GM08714 (cell line): Measurements from ENCODE around the gene TCF7L2.

Source experiments
- H3K4me3 ChIP-seq: fragments of 200-500 bp; sonication (Bioruptor generic); 2 replicates; pipeline ENCODE4 v1.5.1; 2014; ENCODE audit warnings: mild to moderate bottlenecking, low read length, inconsistent platforms
- ZNF274 ChIP-seq: IDR thresholded peaks from 2 replicates; pipeline ENCODE4 v1.6.1; 2012; ENCODE audit warnings: mild to moderate bottlenecking, low read depth, low read length

TCF7L2 gene

GRCh38 chr10:113087165-113088029 is 137.3 kb downstream of the TCF7L2 start:
- TF ChIP-seq ZNF274 = no peak
- no peak overlapping the region for H3K4me3 ChIP-seq

GRCh38 chr10:113088194-113088593 is 138.1 kb downstream of the TCF7L2 start:
- no peak for TF ChIP-seq ZNF274
- no peak overlapping the region for H3K4me3 ChIP-seq

GRCh38 chr10:113089551-113089950 is 139.5 kb downstream of the TCF7L2 start:
- no peak for TF ChIP-seq ZNF274
- H3K4me3 ChIP-seq = no peak overlapping the region

- TF ChIP-seq ZNF274 = no peak
- H3K4me3 ChIP-seq = no peak overlapping the region
These were observed 141.9 kb downstream of the TCF7L2 start for GRCh38 chr10:113091920-113092319.

GRCh38 chr10:113093188-113094113 is 143.4 kb downstream of the TCF7L2 start:
- no peak for TF ChIP-seq ZNF274
- no peak overlapping the region for H3K4me3 ChIP-seq

GRCh38 chr10:113094114-113094486 is 144.1 kb downstream of the TCF7L2 start:
- no peak for TF ChIP-seq ZNF274

GRCh38 chr10:113095419-113096127 is 145.5 kb downstream of the TCF7L2 start:
- H3K4me3 ChIP-seq = no peak overlapping the region
- TF ChIP-seq ZNF274 = no peak

More at GRCh38 chr10:113094114-113094486, 144.1 kb downstream of the TCF7L2 start:
- no peak overlapping the region for H3K4me3 ChIP-seq

GRCh38 chr10:113096128-113096996 is 146.3 kb downstream of the TCF7L2 start:
- H3K4me3 ChIP-seq = no peak overlapping the region
- no peak for TF ChIP-seq ZNF274

GRCh38 chr10:113097036-113097435 is 147.0 kb downstream of the TCF7L2 start:
- H3K4me3 ChIP-seq = no peak overlapping the region

GRCh38 chr10:113099431-113100183 is 149.6 kb downstream of the TCF7L2 start:
- H3K4me3 ChIP-seq = no peak overlapping the region
- no peak for TF ChIP-seq ZNF274

More at GRCh38 chr10:113097036-113097435, 147.0 kb downstream of the TCF7L2 start:
- TF ChIP-seq ZNF274 = no peak

- no peak for TF ChIP-seq ZNF274
- H3K4me3 ChIP-seq = no peak overlapping the region
These were observed 150.2 kb downstream of the TCF7L2 start for GRCh38 chr10:113100281-113100680.

- H3K4me3 ChIP-seq = no peak overlapping the region
- no peak for TF ChIP-seq ZNF274
These were observed 153.2 kb downstream of the TCF7L2 start for GRCh38 chr10:113103131-113103840.
